ENCODE measurements around the gene TAX1BP1. TPM values are rescaled to one million over a fixed set of nuclear protein-coding genes. Genes with fewer than 3 reads are reported as not detected.

Gene TAX1BP1
- total and polyA plus RNA-seq, 11 donors = 91.2 to 190 (median 159) TPM

DNA sequence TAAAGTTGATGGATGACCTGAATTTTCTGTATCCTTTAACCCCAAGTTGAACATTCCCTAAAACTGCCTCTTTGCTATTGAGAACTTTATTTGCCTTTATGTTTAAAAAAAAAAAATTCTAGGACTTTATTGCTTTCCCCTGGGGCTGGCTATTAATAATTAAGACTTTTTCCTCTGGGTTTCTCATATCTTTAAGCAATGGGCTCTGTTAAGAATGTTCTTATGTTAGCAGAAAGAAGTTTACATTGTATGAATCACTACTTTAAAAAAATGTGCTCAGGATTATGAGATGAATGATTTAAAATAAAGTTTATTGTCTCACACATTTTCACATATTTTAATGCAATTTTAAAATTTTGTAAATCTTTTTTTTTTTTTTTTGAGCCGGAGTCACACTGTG, 19.5 kb downstream of the TAX1BP1 start:
- ATAC-seq (no peak), DNase-seq (no peak)
- Histone ChIP-seq H3K4me3 (no peak overlapping the region), H3K27me3 (no peaks in the 10 kb centered on the region), H3K4me1 (peaks cover 0 to 23% (median 3%) of the 10 kb centered on the region in 12 donors), H3K27ac (no peak overlapping the region), H3K36me3 (peaks cover 0 to 70% (median 47%) of the 10 kb centered on the region in 9 donors), H3K9me3 (peaks cover 0 to 7% (median 0%) of the 10 kb centered on the region in 12 donors)
- intact Hi-C loops (cut with DNase I) = no loop called here
- TF ChIP-seq, protein P1, sequence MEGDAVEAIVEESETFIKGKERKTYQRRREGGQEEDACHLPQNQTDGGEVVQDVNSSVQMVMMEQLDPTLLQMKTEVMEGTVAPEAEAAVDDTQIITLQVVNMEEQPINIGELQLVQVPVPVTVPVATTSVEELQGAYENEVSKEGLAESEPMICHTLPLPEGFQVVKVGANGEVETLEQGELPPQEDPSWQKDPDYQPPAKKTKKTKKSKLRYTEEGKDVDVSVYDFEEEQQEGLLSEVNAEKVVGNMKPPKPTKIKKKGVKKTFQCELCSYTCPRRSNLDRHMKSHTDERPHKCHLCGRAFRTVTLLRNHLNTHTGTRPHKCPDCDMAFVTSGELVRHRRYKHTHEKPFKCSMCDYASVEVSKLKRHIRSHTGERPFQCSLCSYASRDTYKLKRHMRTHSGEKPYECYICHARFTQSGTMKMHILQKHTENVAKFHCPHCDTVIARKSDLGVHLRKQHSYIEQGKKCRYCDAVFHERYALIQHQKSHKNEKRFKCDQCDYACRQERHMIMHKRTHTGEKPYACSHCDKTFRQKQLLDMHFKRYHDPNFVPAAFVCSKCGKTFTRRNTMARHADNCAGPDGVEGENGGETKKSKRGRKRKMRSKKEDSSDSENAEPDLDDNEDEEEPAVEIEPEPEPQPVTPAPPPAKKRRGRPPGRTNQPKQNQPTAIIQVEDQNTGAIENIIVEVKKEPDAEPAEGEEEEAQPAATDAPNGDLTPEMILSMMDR (IDR thresholded peaks at IDR 0.05) = no peak
- no peak for TF ChIP-seq POLR2A (IDR thresholded peaks at IDR 0.05)
- 91 to 100% (median 95%) methylated on average over 1 of the region's 1 CpG for WGBS, 4 donors

DNA sequence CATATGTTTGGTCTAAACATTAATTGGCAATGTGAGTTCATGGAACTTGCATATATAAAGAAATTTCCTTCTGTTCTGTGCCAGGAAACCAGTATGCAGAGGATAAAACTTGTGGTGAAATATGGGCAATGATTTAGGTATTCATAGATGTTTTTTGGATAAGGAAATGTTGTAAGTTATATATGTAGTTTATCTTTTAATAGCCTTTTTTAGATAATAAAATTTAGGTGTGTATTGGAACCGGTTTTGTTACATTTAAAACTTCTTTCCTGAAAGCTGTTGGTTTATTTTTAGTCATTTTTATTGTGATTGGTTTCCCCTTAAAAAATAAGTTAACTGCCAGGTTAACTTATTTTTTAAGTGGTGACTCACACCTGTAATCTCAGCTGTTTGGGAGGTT, 22.1 kb downstream of the TAX1BP1 start:
- Histone ChIP-seq H3K27me3 (no peaks in the 10 kb centered on the region), H3K9me3 (peaks cover 0 to 7% (median 0%) of the 10 kb centered on the region in 12 donors), H3K4me1 (peaks cover 0 to 20% (median under 1%) of the 10 kb centered on the region in 12 donors), H3K36me3 (peaks cover 0 to 63% (median 42%) of the 10 kb centered on the region in 9 donors), H3K4me3 (no peak overlapping the region), H3K27ac (no peak overlapping the region)
- intact Hi-C loops (cut with DNase I) = no loop called here
- DNase-seq (no peak), ATAC-seq (no peak)
- WGBS, 4 donors = 87 to 91% (median 89%) methylated on average over 1 of the region's 1 CpG
- TF ChIP-seq POLR2A (IDR thresholded peaks at IDR 0.05) = no peak
- TF ChIP-seq, protein P1 (IDR thresholded peaks at IDR 0.05) = no peak

DNA sequence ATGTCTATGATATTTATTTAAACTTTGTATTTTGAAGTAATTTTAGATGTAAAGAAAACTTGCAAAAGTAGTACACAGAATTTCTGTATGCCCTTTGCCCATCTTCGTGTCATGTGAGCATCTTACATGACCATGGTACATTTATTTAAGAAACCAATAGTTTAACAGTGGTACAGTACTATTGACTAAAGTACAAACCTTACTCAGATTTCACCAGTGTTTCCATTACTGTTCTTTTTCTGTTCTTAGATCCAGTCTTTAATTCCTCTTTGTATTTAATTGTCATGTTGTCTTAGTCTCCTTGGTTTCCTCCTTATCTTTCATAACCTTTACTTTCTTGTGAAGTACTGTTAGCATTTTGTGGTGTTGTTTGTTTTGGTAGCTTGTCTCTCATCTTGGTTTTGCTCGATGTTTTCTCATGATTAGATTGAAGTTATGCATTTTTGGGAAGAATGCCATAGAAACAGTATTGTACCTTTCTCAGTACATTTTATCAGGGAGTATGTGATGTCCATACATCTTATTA, 24.1 kb downstream of the TAX1BP1 start:
- 48 to 60% (median 57%) methylated on average over 2 of the region's 2 CpGs for WGBS, 4 donors
- no peak overlapping the region for H3K27ac ChIP-seq
- ATAC-seq (peak in 1 of 4 donors; percentile 26), DNase-seq (no peak)
- H3K4me1 ChIP-seq = peaks cover 0 to 20% (median 1%) of the 10 kb centered on the region in 12 donors
- no peak overlapping the region for H3K4me3 ChIP-seq
- no peaks in the 10 kb centered on the region for H3K27me3 ChIP-seq
- peaks cover 0 to 7% (median 0%) of the 10 kb centered on the region in 12 donors for H3K9me3 ChIP-seq
- TF ChIP-seq POLR2A (IDR thresholded peaks at IDR 0.05) = no peak
- TF ChIP-seq, protein P1 (IDR thresholded peaks at IDR 0.05) = no peak
- intact Hi-C loops (cut with DNase I) = no loop called here
- H3K36me3 ChIP-seq = peaks cover 0 to 49% (median 29%) of the 10 kb centered on the region in 9 donors

DNA sequence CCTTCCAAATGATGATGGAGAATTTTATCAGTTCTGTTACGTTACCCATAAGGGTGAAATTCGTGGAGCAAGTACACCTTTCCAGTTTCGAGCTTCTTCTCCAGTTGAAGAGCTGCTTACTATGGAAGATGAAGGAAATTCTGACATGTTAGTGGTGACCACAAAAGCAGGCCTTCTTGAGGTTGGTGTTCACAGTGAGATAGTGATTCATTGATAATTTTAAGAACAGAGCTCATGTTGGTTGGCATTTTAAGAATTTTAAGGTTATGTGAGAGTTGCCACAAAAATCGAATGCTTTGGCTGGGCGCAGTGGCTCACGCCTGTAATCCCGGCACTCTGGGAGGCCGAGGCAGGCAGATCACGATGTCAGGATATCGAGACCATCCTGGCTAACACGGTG, 25.9 kb downstream of the TAX1BP1 start:
- intact Hi-C loops (cut with DNase I) = no loop called here

More for the DNA sequence above, 25.9 kb downstream of the TAX1BP1 start:
- ATAC-seq (no peak), DNase-seq (no peak)
- H3K4me3 ChIP-seq = no peak overlapping the region
- H3K27ac ChIP-seq = no peak overlapping the region
- peaks cover 0 to 7% (median 0%) of the 10 kb centered on the region in 12 donors for H3K9me3 ChIP-seq
- peaks cover 0 to 20% (median 1%) of the 10 kb centered on the region in 12 donors for H3K4me1 ChIP-seq
- H3K27me3 ChIP-seq = no peaks in the 10 kb centered on the region
- peaks cover 0 to 52% (median 32%) of the 10 kb centered on the region in 9 donors for H3K36me3 ChIP-seq
- TF ChIP-seq, protein P1 (IDR thresholded peaks at IDR 0.05) = no peak
- TF ChIP-seq POLR2A (IDR thresholded peaks at IDR 0.05) = no peak
- WGBS, 4 donors = 95 to 99% (median 97%) methylated on average over 11 of the region's 11 CpGs
